ENCODE data around the gene ETV4. TPM values are rescaled to one million over a fixed set of nuclear protein-coding genes. Genes with fewer than 3 reads are reported as not detected.

The ETV4 gene
- total RNA-seq, 4 donors from 2014 or later: 5.6 to 7.1 (median 6.3) TPM

DNA sequence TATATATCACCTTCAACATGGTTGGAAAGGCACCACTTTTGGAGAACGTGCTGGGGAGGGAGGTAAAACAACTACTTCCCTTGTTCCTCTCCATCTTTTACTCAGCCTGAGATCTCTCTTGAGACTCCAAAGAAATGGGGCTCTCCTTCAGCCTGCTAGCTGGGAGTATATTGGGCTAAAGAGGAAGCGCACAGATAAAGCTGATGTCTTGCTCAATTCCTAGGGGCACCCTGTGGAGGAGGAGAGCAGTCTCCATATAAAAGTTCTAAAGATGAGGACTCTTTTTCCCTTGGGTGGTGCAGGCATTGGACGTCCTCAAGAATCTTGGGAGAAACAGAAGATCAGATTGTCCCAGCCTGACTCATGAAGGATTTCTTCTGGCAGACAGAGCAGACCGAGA, 4.6 kb upstream of the ETV4 start:
- TF ChIP-seq POLR2AphosphoS5 (IDR thresholded peaks at IDR 0.05): no peak
- TF ChIP-seq, protein P1, sequence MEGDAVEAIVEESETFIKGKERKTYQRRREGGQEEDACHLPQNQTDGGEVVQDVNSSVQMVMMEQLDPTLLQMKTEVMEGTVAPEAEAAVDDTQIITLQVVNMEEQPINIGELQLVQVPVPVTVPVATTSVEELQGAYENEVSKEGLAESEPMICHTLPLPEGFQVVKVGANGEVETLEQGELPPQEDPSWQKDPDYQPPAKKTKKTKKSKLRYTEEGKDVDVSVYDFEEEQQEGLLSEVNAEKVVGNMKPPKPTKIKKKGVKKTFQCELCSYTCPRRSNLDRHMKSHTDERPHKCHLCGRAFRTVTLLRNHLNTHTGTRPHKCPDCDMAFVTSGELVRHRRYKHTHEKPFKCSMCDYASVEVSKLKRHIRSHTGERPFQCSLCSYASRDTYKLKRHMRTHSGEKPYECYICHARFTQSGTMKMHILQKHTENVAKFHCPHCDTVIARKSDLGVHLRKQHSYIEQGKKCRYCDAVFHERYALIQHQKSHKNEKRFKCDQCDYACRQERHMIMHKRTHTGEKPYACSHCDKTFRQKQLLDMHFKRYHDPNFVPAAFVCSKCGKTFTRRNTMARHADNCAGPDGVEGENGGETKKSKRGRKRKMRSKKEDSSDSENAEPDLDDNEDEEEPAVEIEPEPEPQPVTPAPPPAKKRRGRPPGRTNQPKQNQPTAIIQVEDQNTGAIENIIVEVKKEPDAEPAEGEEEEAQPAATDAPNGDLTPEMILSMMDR (IDR thresholded peaks at IDR 0.05): no peak
- TF ChIP-seq EP300 (IDR thresholded peaks at IDR 0.05): no peak
- TF ChIP-seq POLR2A (IDR thresholded peaks at IDR 0.05): no peak
- DNase-seq (ENCODE audit: low spot score in 2 of 2): no peak
- Histone ChIP-seq H3K4me3 (no peak overlapping the region), H3K27me3 (no peaks in the 10 kb centered on the region), H3K9me3 (no peaks in the 10 kb centered on the region), H3K27ac (no peak overlapping the region), H3K4me1 (peaks cover 37% of the 10 kb centered on the region), H3K36me3 (no peaks in the 10 kb centered on the region)
- 90% methylated on average over 4 of the region's 4 CpGs for WGBS

DNA sequence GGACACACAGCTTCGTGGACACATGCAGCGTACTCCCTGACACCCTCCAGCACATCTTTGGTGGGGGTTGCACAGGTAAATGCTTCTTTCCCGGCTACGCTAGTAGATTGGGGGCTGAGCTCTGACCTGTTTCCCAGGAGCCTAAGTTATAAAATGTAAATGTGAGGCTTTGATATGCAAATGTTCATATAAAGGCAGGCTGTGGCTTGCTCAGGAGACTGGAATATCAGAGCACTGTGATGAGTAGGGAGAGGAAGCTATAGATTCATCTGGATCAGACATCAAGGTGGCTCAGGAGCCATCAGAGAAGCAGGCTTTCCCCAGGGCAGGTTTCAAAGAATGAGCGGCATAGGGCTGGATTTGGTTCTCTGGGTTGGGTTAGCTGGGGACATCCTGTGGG, 3.4 kb upstream of the ETV4 start:
- H3K4me1 ChIP-seq: peaks cover 50% of the 10 kb centered on the region
- TF ChIP-seq, protein P1 (IDR thresholded peaks at IDR 0.05): no peak
- TF ChIP-seq POLR2AphosphoS5 (IDR thresholded peaks at IDR 0.05): no peak
- WGBS: 59% methylated on average over 5 of the region's 5 CpGs
- peak overlapping the region; percentile 53 for H3K27ac ChIP-seq
- no peaks in the 10 kb centered on the region for H3K9me3 ChIP-seq
- DNase-seq (ENCODE audit: low spot score in 2 of 2): no peak
- H3K4me3 ChIP-seq: no peak overlapping the region
- H3K27me3 ChIP-seq: peaks cover 8% of the 10 kb centered on the region
- H3K36me3 ChIP-seq: no peaks in the 10 kb centered on the region

DNA sequence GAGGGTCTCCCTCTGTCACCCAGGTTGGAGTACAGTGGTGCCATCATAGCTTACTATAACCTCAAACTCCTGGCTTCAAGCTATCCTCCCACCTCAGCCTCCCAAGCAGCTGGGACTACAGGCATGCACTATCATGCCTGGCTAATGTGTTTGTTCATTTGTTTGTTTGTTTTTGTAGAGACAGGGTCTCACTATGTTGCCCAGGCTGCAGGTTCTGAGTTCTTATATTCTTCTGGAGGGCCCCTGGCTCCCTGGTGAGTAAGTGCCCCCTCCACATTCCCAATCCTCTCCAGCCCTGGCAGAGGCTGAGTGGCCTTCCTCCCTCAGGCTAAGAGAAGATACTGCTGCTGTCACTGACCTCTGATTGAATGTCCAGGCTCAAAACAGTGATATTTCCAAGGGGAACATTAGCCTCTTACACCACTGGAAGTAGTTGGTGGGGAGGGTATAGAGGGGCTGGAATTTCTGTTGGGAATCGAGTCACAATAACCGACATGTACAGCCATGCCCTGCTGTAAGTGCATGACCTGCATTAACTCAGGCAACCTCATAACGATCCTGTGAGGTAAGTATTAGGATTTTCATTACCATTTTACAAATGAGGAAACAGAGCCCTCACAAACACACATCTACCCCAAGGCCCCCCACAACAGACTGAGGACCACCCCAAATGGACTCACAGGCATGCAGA, 2.7 kb upstream of the ETV4 start:
- no peak for DNase-seq (ENCODE audit: low spot score in 2 of 2)
- Histone ChIP-seq H3K4me3 (no peak overlapping the region), H3K27me3 (peaks cover 10% of the 10 kb centered on the region), H3K27ac (peak overlapping the region; percentile 53), H3K4me1 (peaks cover 56% of the 10 kb centered on the region), H3K36me3 (no peaks in the 10 kb centered on the region), H3K9me3 (no peaks in the 10 kb centered on the region)
- WGBS: 35% methylated on average over 3 of the region's 3 CpGs
- TF ChIP-seq POLR2AphosphoS5 (IDR thresholded peaks at IDR 0.05) (no peak), EP300 (IDR thresholded peaks at IDR 0.05) (no peak), POLR2A (IDR thresholded peaks at IDR 0.05) (no peak)
- TF ChIP-seq, protein P1 (IDR thresholded peaks at IDR 0.05): no peak

DNA sequence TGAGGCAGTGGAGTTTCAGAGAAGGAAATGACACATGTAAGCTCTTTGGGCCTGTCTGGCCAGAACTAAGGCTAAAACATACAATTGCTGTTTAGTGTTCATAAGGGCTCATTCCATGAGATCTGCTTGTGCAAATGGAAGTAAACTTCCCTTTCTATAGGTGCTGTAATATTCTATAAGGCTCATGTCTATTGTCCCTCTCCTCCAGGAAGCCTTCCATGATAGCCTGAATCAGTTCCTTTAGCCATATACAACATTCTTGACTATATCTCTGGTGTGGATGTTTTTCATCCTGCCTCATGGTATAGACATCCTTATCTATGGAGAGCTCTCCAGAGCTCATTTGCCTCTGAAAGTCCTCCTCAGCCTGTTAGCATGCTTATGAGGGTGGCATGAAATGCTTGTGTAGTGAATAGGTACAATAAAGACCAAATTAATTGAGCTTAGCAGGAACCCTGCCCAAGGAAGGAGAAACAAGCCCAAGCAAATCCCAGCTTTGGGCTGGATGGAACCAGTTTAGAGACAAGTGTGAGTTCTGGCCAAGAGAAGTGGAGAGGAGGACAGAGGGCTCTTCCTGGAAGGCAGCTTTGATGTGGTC, 1.6 kb upstream of the ETV4 start:
- TF ChIP-seq EP300 (IDR thresholded peaks at IDR 0.05) (no peak), POLR2A (IDR thresholded peaks at IDR 0.05) (no peak), POLR2AphosphoS5 (IDR thresholded peaks at IDR 0.05) (no peak)
- TF ChIP-seq, protein P1 (IDR thresholded peaks at IDR 0.05): no peak
- peaks cover 56% of the 10 kb centered on the region for H3K4me1 ChIP-seq
- no peaks in the 10 kb centered on the region for H3K9me3 ChIP-seq
- H3K27me3 ChIP-seq: peaks cover 14% of the 10 kb centered on the region
- H3K36me3 ChIP-seq: no peaks in the 10 kb centered on the region
- H3K4me3 ChIP-seq: no peak overlapping the region
- no peak overlapping the region for H3K27ac ChIP-seq
- no peak for DNase-seq (ENCODE audit: low spot score in 2 of 2)

DNA sequence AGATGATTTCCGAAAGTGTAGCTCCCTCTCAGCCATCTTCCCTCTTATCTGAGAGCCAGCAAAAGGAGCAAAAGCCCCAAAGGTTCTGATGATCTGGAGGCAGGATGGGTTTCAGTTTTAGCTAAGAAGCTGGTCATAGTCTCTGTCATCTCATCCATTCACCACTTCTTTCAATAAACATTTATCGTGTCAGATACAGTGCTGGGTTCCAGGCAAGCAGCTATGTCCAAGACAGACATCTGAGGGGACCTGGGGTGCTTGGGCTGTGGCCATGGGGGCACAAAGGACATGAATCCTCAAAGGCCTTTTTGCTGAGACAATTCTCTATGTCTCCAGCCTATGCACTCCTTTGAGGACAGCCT, 1.0 kb upstream of the ETV4 start:
- 67% methylated on average over 2 of the region's 2 CpGs for WGBS
- Histone ChIP-seq H3K36me3 (no peaks in the 10 kb centered on the region), H3K4me1 (peaks cover 56% of the 10 kb centered on the region), H3K9me3 (no peaks in the 10 kb centered on the region), H3K4me3 (no peak overlapping the region), H3K27ac (no peak overlapping the region), H3K27me3 (peaks cover 14% of the 10 kb centered on the region)
- TF ChIP-seq EP300 (IDR thresholded peaks at IDR 0.05) (no peak), POLR2AphosphoS5 (IDR thresholded peaks at IDR 0.05) (no peak), POLR2A (IDR thresholded peaks at IDR 0.05) (no peak)
- TF ChIP-seq, protein P1 (IDR thresholded peaks at IDR 0.05): no peak
- no peak for DNase-seq (ENCODE audit: low spot score in 2 of 2)
